Cardiac fibroblast (primary cell): ENCODE data around the gene VSTM2B.
"Not testable (repeated sequence)": the region's sequence is repeated elsewhere in the genome, so short reads cannot be mapped to it uniquely, and the experiment has no call there.

Experiments used
- DNase-seq, 2 donors: peaks; one replicate each; pipeline versions ENCODE4 v3.0.0 to v3.0.0-alpha.2; 2010; ENCODE audit warnings: low read depth in 2 of 2
- H3K4me3 ChIP-seq, 2 donors: replicated peaks in 1 of 2; 1 replicate in 1 of 2; 2 replicates in 1 of 2; pipeline ENCODE4 v1.5.1; 2011; ENCODE audit warnings: low read depth in 2 of 2, low read length in 2 of 2, mild to moderate bottlenecking in 2 of 2, moderate library complexity in 1 of 2
- CTCF ChIP-seq: IDR thresholded peaks from one replicate; pipeline ENCODE4 v1.5.1; 2011; ENCODE audit warnings: low read depth, mild to moderate bottlenecking, low read length, inconsistent platforms

VSTM2B gene

DNA sequence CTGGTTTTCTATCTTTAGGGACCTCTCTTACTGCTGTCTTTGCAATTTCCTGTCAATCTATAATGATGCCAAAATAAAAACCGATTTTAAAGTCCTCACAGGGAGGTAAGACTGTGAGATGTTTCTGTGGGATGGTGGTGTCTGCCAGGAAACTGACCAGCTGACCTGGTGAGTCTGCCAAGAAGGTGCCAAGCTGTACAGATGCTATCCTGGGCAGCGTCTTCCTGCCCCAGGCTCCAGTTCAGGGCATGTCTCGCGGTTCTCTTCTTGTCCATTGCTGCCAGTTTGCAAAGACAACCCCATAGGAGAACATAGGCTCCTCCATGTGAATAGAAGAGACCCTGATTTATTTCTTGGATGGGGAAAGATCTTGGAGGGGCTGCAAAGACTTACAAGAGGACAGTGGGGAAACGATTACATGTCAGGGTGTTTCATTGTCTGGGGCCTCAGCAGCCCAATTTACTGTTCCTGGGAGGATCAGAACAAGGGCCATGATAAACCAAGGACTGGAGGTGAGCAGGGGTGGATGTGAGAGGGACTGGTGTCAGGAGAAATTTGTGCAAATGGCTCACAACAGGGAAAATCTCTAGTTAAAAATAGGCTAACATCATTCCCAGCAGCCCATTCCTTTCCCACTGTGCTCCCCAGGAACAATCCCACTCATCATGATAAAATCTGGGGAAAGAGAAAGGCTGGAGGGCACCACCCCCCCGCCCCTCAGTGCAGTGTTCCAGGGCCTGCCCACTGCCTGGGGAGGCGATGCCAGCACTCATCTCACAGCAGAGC, 42.7 kb upstream of the VSTM2B start:
- no peak for TF ChIP-seq CTCF
- H3K4me3 ChIP-seq, result no peak overlapping the region
- no peak for DNase-seq

DNA sequence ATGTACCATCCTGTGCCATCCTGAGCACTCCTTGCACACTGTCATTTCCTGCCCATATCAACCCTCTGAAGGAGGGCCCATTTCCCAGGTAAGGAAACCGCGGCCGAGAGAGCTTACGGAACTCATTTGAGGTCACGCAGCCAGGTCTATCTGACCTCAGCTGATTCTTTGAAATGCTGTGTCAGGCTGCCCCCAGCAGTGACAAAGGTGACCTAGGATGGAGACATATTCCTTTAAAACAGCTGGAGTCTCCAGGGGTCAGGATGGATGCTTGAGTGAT, 42.2 kb upstream of the VSTM2B start:
- H3K4me3 ChIP-seq, result no peak overlapping the region
- no peak for DNase-seq
- no peak for TF ChIP-seq CTCF

DNA sequence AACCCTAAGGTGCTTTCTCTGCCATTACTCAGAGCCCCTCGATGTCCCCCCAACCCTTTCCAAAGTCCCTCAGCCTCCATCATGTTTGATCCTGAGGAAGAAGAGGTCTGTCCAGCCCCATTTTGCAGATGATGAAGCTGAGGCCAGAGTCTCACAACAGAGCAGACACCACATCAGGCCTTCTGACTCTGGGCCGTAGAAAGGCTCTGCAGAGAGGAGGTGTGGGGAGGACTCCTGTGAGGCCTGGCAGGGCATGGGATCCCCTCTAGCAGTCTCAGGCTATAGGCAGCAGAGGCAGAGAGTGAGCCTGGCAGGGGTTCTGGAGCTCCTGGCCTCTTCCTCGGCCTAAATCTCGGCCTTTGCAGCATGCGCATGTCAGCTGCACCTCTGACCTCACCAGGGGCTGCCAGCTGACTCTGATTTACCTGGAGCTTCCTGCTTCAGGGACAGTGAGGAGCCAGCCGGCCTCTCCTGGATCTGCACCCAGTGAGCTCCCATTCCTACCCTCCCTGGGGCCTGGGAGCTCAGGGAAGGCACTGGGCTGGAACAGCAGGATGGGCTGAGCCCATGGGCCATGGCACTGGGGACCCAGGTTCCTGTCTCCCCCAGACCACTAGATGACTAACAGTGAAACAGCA, 41.7 kb upstream of the VSTM2B start:
- DNase-seq, result no peak
- H3K4me3 ChIP-seq, result no peak overlapping the region
- TF ChIP-seq CTCF, result no peak

DNA sequence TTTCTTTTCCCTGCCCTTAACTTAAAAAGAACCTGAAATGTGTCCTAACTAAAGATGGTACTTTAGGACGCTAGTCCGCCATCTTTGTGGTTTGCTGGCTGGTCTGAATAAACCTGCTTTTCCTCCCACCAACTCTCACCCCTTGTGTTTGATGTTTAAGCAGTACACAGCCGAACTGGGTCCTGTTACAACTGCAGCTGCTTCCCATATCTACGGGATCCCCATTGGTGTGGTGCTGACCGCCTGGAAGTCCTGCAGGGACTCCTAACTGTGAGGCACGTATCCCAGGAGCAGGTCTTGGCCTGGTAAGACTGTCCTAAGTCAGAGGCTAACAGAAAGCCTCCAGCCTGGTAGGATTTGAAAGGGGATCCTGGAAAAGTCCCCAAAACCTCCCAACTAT, 40.9 kb upstream of the VSTM2B start:
- H3K4me3 ChIP-seq, result no peak overlapping the region
- no peak for TF ChIP-seq CTCF

GRCh38 chr19:29485293-29485692, 40.5 kb upstream of the VSTM2B start:
- DNase-seq, result no peak

More for the DNA sequence above, 40.9 kb upstream of the VSTM2B start:
- DNase-seq, result no peak

GRCh38 chr19:29486961-29487360, 38.8 kb upstream of the VSTM2B start:
- DNase-seq, result not testable (repeated sequence)

More at GRCh38 chr19:29485293-29485692, 40.5 kb upstream of the VSTM2B start:
- no peak overlapping the region for H3K4me3 ChIP-seq
- no peak for TF ChIP-seq CTCF

DNA sequence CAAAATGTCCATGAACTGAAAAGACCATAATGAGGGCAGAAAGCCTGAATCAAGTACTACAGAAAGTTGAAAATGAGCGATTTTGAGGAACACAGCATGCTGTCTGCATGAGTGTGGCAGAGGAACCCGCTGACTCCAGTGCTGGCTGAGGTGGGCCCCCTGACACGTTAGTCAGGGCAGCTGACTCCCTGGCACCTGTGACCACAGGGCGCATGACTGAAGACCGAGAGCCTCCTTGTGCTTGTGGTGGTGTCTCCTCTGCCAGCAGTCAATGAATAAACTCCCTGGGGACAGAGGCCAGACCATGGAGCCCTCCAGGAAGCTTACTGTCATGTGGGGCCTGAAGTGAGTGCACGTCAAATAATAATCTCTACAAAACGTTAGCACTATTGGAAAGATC, 38.4 kb upstream of the VSTM2B start:
- DNase-seq, result no peak
- H3K4me3 ChIP-seq, result no peak overlapping the region
- TF ChIP-seq CTCF, result no peak

More at GRCh38 chr19:29486961-29487360, 38.8 kb upstream of the VSTM2B start:
- not testable (repeated sequence) for H3K4me3 ChIP-seq
